GM21717 (cell line): ENCODE data around the gene KCTD15.

ENCODE experiments used
- ATAC-seq: cut with Tn5 transposase; IDR thresholded peaks from one replicate; pipeline ENCODE4 v1.9.1; 2021; ENCODE audit warnings: mild to moderate bottlenecking, moderate library complexity; ENCODE audit not compliant: unreplicated experiment

KCTD15 gene

GRCh38 chr19:33796164-33796875, at the start of gene KCTD15:
Gene KCTD15, plus strand, starts transcription at chr19:33796870. Its CDS starts 3,585 bp downstream, at chr19:33800455.
- ATAC-seq: no peak

- ATAC-seq: no peak
Observed at GRCh38 chr19:33747273-33747672, 49.4 kb upstream of the KCTD15 start.

- no peak for ATAC-seq
Observed at GRCh38 chr19:33748231-33748630, 48.4 kb upstream of the KCTD15 start.

DNA sequence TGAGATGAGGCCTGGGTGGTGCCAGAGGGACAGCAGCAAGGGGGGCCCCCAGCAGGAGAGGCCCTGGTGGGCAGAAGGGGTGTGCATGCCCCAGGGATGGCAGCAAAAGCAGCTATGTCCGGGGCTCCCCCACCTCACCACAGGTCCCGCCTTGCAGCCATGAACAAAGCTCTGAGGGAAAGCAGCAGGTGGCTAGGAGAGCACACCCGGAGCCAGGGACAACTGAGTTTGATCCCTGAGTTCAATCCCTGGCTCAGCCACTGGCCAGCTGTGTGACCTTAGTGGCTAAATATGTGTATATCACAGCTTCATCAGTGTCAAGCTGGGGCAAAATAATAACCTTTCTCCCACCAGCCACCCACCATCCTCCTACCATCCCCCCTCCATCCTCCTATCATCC, 47.7 kb upstream of the KCTD15 start:
- no peak for ATAC-seq

DNA sequence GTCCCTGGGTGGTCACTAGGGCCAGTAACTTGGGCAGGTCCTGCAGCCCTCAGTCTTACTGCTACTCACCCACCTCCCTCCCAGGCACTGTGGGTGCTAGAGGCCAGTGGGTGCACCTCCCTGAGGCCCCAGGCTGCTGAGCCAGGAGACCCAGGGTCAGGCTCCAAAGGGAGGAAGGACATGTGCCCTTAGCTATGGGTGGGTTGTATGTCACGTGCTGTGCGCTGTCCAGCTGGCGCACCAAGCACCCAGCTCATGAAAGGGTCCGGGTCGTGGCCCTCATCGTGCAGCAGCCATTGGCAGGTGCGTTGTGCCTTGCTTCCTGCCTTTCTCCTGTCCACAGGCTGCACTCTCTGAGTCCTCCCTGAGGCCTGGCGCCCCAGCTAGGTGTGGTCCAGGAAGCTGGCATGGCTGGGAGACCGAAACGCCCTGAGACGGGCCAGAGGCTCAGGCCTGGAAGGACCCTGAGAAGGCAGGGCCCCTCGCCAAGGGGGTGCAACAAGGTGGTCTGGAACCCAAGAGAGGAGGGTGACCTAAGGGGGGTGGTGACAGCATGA, 47.0 kb upstream of the KCTD15 start:
- no peak for ATAC-seq

DNA sequence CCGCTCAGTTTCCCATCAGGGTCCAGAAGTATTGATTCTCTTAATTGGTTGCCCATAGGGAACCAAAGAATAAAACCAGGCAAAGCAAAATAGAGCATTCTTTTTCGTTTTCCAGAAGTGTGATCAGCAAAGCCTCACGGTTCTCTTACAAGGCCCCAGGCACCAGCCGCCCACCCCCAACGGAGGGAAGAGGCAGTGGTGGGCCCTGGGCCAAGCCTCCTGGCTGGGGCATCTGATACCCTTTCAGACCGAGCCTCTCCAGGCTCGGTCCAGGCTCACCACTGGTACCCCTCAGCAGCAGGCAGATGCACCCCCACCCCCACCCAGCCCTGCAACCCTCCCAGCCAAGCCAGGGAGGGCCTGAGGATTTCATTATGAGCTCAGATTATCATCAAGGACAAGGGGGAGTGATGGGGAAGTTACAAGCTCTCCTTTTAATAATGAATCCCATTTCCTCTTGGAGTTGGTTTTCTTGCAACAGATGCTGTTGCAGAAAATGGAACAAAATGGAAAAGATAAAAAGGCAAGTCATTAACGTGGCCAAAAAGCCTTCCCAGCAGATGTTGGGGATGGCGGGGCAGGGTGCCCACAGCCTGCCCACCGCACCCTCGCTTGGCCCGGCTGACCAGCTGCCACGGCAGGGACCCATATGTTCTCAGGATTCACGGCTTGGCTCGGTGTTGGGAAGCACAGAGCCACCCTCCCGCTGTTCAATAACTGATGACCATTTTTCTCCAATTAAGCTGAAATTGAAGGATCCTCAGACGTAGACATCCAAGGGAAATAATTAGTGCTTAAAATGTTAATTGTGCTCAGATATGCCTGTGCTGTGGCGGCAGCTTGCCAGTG, 45.9 kb upstream of the KCTD15 start:
- no peak for ATAC-seq

GRCh38 chr19:33751436-33751770, 45.3 kb upstream of the KCTD15 start:
- ATAC-seq: no peak

- no peak for ATAC-seq
Observed at GRCh38 chr19:33752018-33752800, 44.5 kb upstream of the KCTD15 start.

GRCh38 chr19:33752945-33753344, 43.7 kb upstream of the KCTD15 start:
- no peak for ATAC-seq

- no peak for ATAC-seq
Observed at GRCh38 chr19:33754361-33754760, 42.3 kb upstream of the KCTD15 start.

DNA sequence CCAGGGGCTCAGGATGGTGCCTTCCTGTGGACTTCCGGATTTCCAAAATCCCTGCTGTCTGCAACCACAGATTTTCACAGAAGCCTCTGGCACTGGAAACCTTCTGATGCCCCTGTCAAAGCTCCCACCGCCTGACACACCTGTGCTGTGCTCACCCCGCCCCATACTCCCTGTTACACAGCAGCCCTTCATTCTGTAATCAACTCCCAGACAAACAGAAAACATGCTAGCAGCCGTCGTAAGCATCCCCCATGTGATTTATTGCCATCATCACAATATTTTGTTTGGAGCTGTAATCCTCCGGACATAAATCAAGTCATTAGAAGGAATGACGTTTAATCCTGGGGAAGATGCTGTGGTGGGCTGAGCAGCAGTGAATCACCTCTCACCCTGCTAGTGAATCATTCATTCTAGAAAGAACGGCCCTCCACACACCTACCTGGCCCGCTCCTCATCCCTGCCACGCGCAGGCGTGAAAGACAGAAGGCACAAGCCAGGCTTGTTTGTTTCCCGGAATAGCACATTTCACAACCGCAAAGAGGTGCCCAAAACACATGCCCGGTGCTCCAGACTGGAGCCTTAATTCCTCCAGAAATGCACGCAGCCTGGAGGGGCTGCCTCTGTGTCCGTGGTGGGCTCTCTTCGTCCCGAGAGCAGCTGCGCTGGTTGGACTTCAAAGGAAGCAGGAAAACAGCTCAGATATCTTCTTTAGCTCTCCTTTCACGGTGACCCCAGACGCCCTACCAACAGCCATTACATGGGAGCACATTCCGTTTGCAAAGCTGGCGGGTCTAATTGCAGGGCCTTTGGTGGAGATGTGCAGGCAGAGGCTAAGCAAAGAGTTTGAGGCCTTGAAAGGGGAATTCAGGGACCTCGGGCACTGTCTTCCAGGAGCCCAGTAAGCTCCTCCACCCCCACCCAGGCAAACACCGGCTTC, 41.3 kb upstream of the KCTD15 start:
- no peak for ATAC-seq

- ATAC-seq: no peak
Observed at GRCh38 chr19:33756177-33756576, 40.5 kb upstream of the KCTD15 start.

- ATAC-seq: no peak
Observed at GRCh38 chr19:33758541-33759013, 38.1 kb upstream of the KCTD15 start.

DNA sequence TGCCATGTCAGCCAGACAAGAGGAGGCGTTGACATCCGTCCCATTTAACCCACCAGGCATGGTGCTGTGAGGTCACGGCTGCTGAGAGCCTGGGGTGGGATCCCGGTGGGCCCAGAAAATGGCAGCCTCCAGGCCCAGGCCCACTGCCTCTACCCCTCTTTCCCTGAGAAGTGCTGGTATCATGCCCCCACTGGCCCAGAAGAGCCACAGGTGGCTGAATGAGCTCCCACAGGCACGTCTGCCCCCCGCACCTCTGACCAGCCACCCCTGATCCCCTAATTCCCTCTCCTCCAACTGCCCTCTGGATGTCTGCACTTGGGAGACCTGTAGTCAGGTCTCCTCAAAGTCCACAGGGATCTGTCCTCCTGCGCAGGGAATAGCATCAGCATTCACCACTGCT, 37.3 kb upstream of the KCTD15 start:
- ATAC-seq: no peak

DNA sequence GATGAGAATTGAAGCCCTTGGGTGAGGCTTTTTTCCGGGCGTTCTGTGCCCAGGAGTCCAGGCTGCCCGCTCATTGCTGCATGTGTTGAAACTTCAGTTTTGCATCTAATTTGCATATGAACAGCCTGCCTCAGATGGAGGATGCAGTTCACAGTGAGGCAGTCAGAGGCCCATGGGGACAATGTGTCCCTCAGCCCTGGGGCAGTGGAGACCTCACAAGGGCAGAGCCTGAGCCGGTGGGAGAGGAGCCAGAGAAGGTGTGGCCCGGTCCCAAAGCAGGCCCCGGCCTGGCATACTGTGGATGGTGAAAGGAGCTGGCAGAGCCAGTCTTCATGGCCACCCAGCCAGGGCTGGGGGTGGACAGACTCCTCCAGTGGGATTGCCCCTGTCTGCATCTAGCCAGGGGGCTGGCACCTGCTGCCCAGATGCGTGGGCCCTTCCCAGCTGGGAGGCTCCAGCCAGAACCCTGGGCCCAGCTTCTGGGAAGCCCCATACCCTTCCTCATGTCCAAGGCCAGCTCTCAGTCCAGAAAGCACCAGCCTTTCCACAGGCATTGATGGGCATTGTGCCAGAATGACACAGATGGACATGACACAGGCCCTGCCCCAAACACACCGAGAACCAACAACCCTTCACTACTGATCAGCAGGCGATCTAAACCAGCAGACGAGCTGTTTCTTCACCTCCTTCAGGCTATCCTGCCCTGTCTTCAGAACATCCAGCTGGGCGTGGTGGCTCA, 32.9 kb upstream of the KCTD15 start:
- no peak for ATAC-seq

- ATAC-seq: no peak
Observed at GRCh38 chr19:33766623-33767022, 30.0 kb upstream of the KCTD15 start.

DNA sequence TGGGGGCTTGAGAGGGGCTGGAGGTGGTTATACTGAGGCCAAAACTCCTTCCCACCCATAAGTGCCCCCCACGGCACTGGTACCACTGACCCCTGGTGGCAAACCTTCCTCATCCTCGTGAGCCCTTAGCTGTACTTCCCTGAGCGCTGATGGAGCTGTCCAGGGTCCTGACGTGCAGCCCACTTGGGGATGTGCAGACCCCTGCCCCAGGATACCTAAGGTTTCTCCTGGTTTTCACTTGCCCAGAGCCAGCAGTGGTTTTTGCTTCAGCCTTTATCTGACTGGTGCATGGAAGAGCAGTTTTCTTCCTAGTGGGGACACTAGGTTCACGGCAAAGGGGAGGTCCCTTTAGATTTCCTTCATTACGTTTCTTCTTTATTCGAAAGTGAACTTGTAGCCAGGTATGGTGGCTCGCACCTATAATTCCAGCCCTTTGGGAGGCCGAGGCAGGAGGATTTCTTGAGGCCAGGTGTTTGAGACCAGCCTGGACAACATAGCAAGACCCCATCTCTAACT, 28.7 kb upstream of the KCTD15 start:
- no peak for ATAC-seq

GRCh38 chr19:33769208-33769607, 27.5 kb upstream of the KCTD15 start:
- no peak for ATAC-seq

DNA sequence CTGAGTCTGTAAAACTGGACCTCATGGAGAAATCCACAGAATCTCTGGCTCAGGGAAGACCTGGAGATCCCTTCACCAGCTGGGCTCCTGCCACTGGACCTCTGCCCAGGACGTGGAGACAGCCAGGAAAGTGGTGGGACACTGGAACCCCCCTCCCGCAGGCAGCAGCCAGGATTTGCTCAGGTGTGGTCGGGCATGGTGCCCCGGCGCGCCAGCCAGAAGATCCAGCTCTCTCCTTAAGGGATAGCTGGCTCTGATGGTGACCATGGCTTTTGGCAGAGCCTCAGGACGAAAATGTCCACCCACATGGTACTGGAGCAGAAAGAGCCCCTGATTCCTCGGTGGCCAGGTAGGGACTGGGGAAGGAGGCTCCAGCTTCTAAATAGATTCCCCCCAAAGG, 26.6 kb upstream of the KCTD15 start:
- ATAC-seq: no peak
